ENCODE data around the gene XRCC3.

The XRCC3 gene

GRCh38 chr14:103662591-103662990, 52.7 kb downstream of the XRCC3 start:
- no peak for TF ChIP-seq CTCF (IDR thresholded peaks at IDR 0.05; ENCODE audit: low read depth, low read length, missing control alignments)
- H3K27me3 ChIP-seq (replicated peaks): no peaks in the 10 kb centered on the region
- in situ Hi-C loops (cut with HindIII; ENCODE audit: low pct_ligation_motif_present, low sequenced_read_pairs): no loop called here
- H3K27ac ChIP-seq: peak overlapping the region; percentile 97
- no peak overlapping the region for H3K4me3 ChIP-seq (ENCODE audit: low read depth, low read length)
- no peak for DNase-seq
- H3K36me3 ChIP-seq (replicated peaks): peaks cover 48% of the 10 kb centered on the region

GRCh38 chr14:103662029-103662428, 53.2 kb downstream of the XRCC3 start:
- H3K27me3 ChIP-seq (replicated peaks): no peaks in the 10 kb centered on the region
- H3K36me3 ChIP-seq (replicated peaks): peaks cover 43% of the 10 kb centered on the region
- H3K4me3 ChIP-seq (ENCODE audit: low read depth, low read length): no peak overlapping the region
- TF ChIP-seq CTCF (IDR thresholded peaks at IDR 0.05; ENCODE audit: low read depth, low read length, missing control alignments): no peak
- no peak overlapping the region for H3K27ac ChIP-seq
- DNase-seq: no peak
- in situ Hi-C loops (cut with HindIII; ENCODE audit: low pct_ligation_motif_present, low sequenced_read_pairs): no loop called here

GRCh38 chr14:103659631-103660030, 55.6 kb downstream of the XRCC3 start:
- Histone ChIP-seq H3K27me3 (replicated peaks) (no peaks in the 10 kb centered on the region), H3K36me3 (replicated peaks) (peaks cover 59% of the 10 kb centered on the region), H3K27ac (no peak overlapping the region), H3K4me3 (ENCODE audit: low read depth, low read length) (no peak overlapping the region)
- DNase-seq: no peak
- in situ Hi-C loops (cut with HindIII; ENCODE audit: low pct_ligation_motif_present, low sequenced_read_pairs): no loop called here
- TF ChIP-seq CTCF (IDR thresholded peaks at IDR 0.05; ENCODE audit: low read depth, low read length, missing control alignments): no peak

GRCh38 chr14:103657471-103657870, 57.8 kb downstream of the XRCC3 start:
- in situ Hi-C loops (cut with HindIII; ENCODE audit: low pct_ligation_motif_present, low sequenced_read_pairs): no loop called here
- Histone ChIP-seq H3K36me3 (replicated peaks) (peaks cover 56% of the 10 kb centered on the region), H3K4me3 (ENCODE audit: low read depth, low read length) (no peak overlapping the region), H3K27ac (peak overlapping the region; percentile 67), H3K27me3 (replicated peaks) (no peaks in the 10 kb centered on the region)
- peak; percentile 75 for DNase-seq
- no peak for TF ChIP-seq CTCF (IDR thresholded peaks at IDR 0.05; ENCODE audit: low read depth, low read length, missing control alignments)

GRCh38 chr14:103656756-103657133, 58.5 kb downstream of the XRCC3 start:
- in situ Hi-C loops (cut with HindIII; ENCODE audit: low pct_ligation_motif_present, low sequenced_read_pairs): no loop called here
- no peak for DNase-seq
- Histone ChIP-seq H3K27ac (no peak overlapping the region), H3K27me3 (replicated peaks) (no peaks in the 10 kb centered on the region), H3K4me3 (ENCODE audit: low read depth, low read length) (no peak overlapping the region), H3K36me3 (replicated peaks) (peaks cover 51% of the 10 kb centered on the region)
- TF ChIP-seq CTCF (IDR thresholded peaks at IDR 0.05; ENCODE audit: low read depth, low read length, missing control alignments): no peak

- Histone ChIP-seq H3K4me3 (ENCODE audit: low read depth, low read length) (no peak overlapping the region), H3K27me3 (replicated peaks) (no peaks in the 10 kb centered on the region), H3K27ac (no peak overlapping the region), H3K36me3 (replicated peaks) (peaks cover 46% of the 10 kb centered on the region)
- in situ Hi-C loops (cut with HindIII; ENCODE audit: low pct_ligation_motif_present, low sequenced_read_pairs): no loop called here
- no peak for TF ChIP-seq CTCF (IDR thresholded peaks at IDR 0.05; ENCODE audit: low read depth, low read length, missing control alignments)
- no peak for DNase-seq
Observed at GRCh38 chr14:103656031-103656755, 59.1 kb downstream of the XRCC3 start.
